ENCODE data around the gene CYP4B1.

CYP4B1 gene

GRCh38 chr1:46793126-46793525 lies 5.7 kb upstream of the CYP4B1 start:
- no peak for DNase-seq (ENCODE audit: low read depth in 2 of 2)

GRCh38 chr1:46797696-46798470 lies 963 bp upstream of the CYP4B1 start:
- DNase-seq (ENCODE audit: low read depth in 2 of 2) = no peak

GRCh38 chr1:46800742-46801141 lies 1.9 kb downstream of the CYP4B1 start:
- no peak for DNase-seq (ENCODE audit: low read depth in 2 of 2)

- no peak for DNase-seq (ENCODE audit: low read depth in 2 of 2)
Observed at GRCh38 chr1:46801323-46802055, 2.6 kb downstream of the CYP4B1 start.

- no peak for DNase-seq (ENCODE audit: low read depth in 2 of 2)
Observed at GRCh38 chr1:46802081-46802480, 3.2 kb downstream of the CYP4B1 start.

- DNase-seq (ENCODE audit: low read depth in 2 of 2) = no peak
Observed at GRCh38 chr1:46802901-46803574, 4.2 kb downstream of the CYP4B1 start.

- no peak for DNase-seq (ENCODE audit: low read depth in 2 of 2)
Observed at GRCh38 chr1:46804027-46804889, 5.4 kb downstream of the CYP4B1 start.

- no peak for DNase-seq (ENCODE audit: low read depth in 2 of 2)
Observed at GRCh38 chr1:46804926-46805325, 6.1 kb downstream of the CYP4B1 start.

GRCh38 chr1:46805755-46806154 lies 6.9 kb downstream of the CYP4B1 start:
- no peak for DNase-seq (ENCODE audit: low read depth in 2 of 2)

GRCh38 chr1:46806196-46807020 lies 7.6 kb downstream of the CYP4B1 start:
- no peak for DNase-seq (ENCODE audit: low read depth in 2 of 2)

GRCh38 chr1:46807046-46807972 lies 8.5 kb downstream of the CYP4B1 start:
- no peak for DNase-seq (ENCODE audit: low read depth in 2 of 2)

GRCh38 chr1:46809071-46809470 lies 10.2 kb downstream of the CYP4B1 start:
- no peak for DNase-seq (ENCODE audit: low read depth in 2 of 2)

GRCh38 chr1:46809904-46810303 lies 11.1 kb downstream of the CYP4B1 start:
- DNase-seq (ENCODE audit: low read depth in 2 of 2) = no peak

- no peak for DNase-seq (ENCODE audit: low read depth in 2 of 2)
Observed at GRCh38 chr1:46810596-46810995, 11.8 kb downstream of the CYP4B1 start.

- DNase-seq (ENCODE audit: low read depth in 2 of 2) = no peak
Observed at GRCh38 chr1:46811053-46811452, 12.2 kb downstream of the CYP4B1 start.

- DNase-seq (ENCODE audit: low read depth in 2 of 2) = no peak
Observed at GRCh38 chr1:46812065-46812963, 13.5 kb downstream of the CYP4B1 start.

GRCh38 chr1:46812996-46813857 lies 14.4 kb downstream of the CYP4B1 start:
- DNase-seq (ENCODE audit: low read depth in 2 of 2) = no peak

Data from stimulated activated CD8-positive, alpha-beta memory T cell treated with anti-CD3 and anti-CD28 coated beads, Interleukin-15, amount 100 ng/mL, for 48 hours (primary cell).